Type B pancreatic cell (in vitro differentiated cells): ENCODE data around the gene N4BP2L1. TPM values are rescaled to one million over a fixed set of nuclear protein-coding genes. Genes with fewer than 3 reads are reported as not detected.

ENCODE experiments used
- total RNA-seq: library from RNA; stranded (reverse); gene quantifications from 2 replicates; pipeline ENCODE4 v1.2.1, GENCODE V29; 2021; ENCODE audit warnings: low replicate concordance

N4BP2L1 gene
- total RNA-seq, 1 donor from 2014 or later: 7.4 TPM

Other genes starting within 250 kb of the N4BP2L1 start
- gene ZAR1L, start 112.8 kb downstream of the N4BP2L1 start, total RNA-seq: not detected in 2 replicates
- 4.3 and 10.6 TPM in 2 replicates for gene BRCA2, start 112.6 kb downstream of the N4BP2L1 start, total RNA-seq
- 104 and 124 TPM in 2 replicates for gene N4BP2L2, start 110.7 kb upstream of the N4BP2L1 start, total RNA-seq
- gene PDS5B, start 158.3 kb upstream of the N4BP2L1 start, total RNA-seq: 32.6 and 69.9 TPM in 2 replicates